ENCODE data around the gene ESRRG. TPM values are rescaled to one million over a fixed set of nuclear protein-coding genes. Genes with fewer than 3 reads are reported as not detected.

ESRRG gene
- total RNA-seq, 1 experiment from 2014 or later = 0.44 TPM

DNA sequence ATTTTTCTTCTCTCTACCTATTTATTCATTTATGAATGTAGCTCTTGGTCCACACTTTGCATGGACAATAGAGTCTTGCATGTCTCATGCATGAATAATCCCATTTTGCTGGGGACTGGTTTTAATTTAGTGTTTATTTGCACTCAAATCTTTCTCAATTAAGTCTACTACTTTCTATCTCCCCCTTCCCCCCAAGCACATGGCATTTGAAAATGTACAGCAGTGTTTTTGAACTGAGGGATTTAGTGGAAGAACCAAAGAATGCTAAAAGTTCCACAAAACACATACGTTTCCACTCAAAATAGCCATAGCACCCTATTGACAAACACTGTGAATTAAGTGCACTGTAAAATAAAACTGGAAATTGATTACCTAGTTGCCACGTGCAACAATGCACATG lies 180.5 kb downstream of the ESRRG start:
- Histone ChIP-seq H3K79me1 (ENCODE audit: insufficient read depth, low read depth, low read length, poor library complexity, severe bottlenecking) (no peaks in the 10 kb centered on the region), H2BK5ac (ENCODE audit: insufficient read length, low read length) (no peak overlapping the region), H4K20me1 (ENCODE audit: control insufficient read depth, insufficient read depth, insufficient read length) (no peaks in the 10 kb centered on the region), H3K27me3 (ENCODE audit: insufficient read depth, low read length) (no peaks in the 10 kb centered on the region), H4K5ac (ENCODE audit: insufficient read length, low read depth, low read length) (no peak overlapping the region), H3K4me2 (ENCODE audit: insufficient read depth, insufficient read length, low read length) (no peak overlapping the region), H2BK12ac (ENCODE audit: insufficient read length, low read depth, low read length) (no peak overlapping the region), H2BK20ac (ENCODE audit: low read depth, low read length, poor library complexity, severe bottlenecking) (no peak overlapping the region), H3K18ac (ENCODE audit: insufficient read length, low read depth, low read length) (no peak overlapping the region), H3K56ac (ENCODE audit: insufficient read length, low read depth, low read length) (no peak overlapping the region), H3K9me3 (ENCODE audit: control insufficient read depth, low read depth, low read length) (no peaks in the 10 kb centered on the region), H2AFZ (ENCODE audit: low read length) (no peak overlapping the region), H3K9ac (ENCODE audit: extremely low read depth, insufficient read length, low read length) (no peak overlapping the region), H3K14ac (ENCODE audit: insufficient read depth, low read length) (no peak overlapping the region), H2BK120ac (ENCODE audit: low read depth, low read length, poor library complexity, severe bottlenecking) (no peak overlapping the region), H2AK5ac (ENCODE audit: insufficient read length, low read length) (no peak overlapping the region), H3K27ac (ENCODE audit: insufficient read length, low read depth, low read length) (no peak overlapping the region), H4K8ac (replicated peaks; ENCODE audit: insufficient read length, low read depth, low read length) (no peak overlapping the region), H2BK15ac (ENCODE audit: low read depth, low read length) (no peak overlapping the region), H3K23ac (ENCODE audit: insufficient read length, low read depth, low read length) (no peak overlapping the region), H3K4ac (ENCODE audit: low read depth, low read length) (no peak overlapping the region), H3K79me2 (ENCODE audit: insufficient read depth, low read length) (no peaks in the 10 kb centered on the region), H3T11ph (ENCODE audit: low read length) (no peak overlapping the region), H3K23me2 (ENCODE audit: insufficient read length, low read depth, low read length, poor library complexity, severe bottlenecking) (no peaks in the 10 kb centered on the region), H3K4me1 (ENCODE audit: insufficient read depth, low read length) (no peaks in the 10 kb centered on the region), H4K91ac (ENCODE audit: insufficient read length, low read depth, low read length) (no peak overlapping the region)
- H3K27me3 Mint-ChIP-seq (ENCODE audit: low read depth) = no peaks in the 10 kb centered on the region
- H3K36me3 Mint-ChIP-seq (ENCODE audit: insufficient read depth in 1 of 3, low read depth in 3 of 3) = no peaks in the 10 kb centered on the region
- no peak overlapping the region for H3K27ac Mint-ChIP-seq
- DNase-seq = no peak
- H3K4me3 Mint-ChIP-seq = no peak overlapping the region
- TF ChIP-seq, protein P1, sequence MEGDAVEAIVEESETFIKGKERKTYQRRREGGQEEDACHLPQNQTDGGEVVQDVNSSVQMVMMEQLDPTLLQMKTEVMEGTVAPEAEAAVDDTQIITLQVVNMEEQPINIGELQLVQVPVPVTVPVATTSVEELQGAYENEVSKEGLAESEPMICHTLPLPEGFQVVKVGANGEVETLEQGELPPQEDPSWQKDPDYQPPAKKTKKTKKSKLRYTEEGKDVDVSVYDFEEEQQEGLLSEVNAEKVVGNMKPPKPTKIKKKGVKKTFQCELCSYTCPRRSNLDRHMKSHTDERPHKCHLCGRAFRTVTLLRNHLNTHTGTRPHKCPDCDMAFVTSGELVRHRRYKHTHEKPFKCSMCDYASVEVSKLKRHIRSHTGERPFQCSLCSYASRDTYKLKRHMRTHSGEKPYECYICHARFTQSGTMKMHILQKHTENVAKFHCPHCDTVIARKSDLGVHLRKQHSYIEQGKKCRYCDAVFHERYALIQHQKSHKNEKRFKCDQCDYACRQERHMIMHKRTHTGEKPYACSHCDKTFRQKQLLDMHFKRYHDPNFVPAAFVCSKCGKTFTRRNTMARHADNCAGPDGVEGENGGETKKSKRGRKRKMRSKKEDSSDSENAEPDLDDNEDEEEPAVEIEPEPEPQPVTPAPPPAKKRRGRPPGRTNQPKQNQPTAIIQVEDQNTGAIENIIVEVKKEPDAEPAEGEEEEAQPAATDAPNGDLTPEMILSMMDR (conservative IDR thresholded peaks at IDR 0.05) = no peak
- no peaks in the 10 kb centered on the region for H3K4me1 Mint-ChIP-seq
- WGBS (ENCODE audit: extremely low coverage, insufficient read length, low lambda C conversion rate) = no CpG with 5 or more reads among the region's 2 CpGs
- H3K9me3 Mint-ChIP-seq = no peaks in the 10 kb centered on the region

Data from H9 (cell line).